H1 (cell line): ENCODE results near the gene CHRD. TPM values are rescaled to one million over a fixed set of nuclear protein-coding genes. Genes with fewer than 3 reads are reported as not detected.

ENCODE experiments used
- CTCF ChIA-PET: fragments of 300-600 bp; sonication (Branson Sonifier 250); formaldehyde crosslinking; loops from one replicate; lab custom pipeline; 2021; ENCODE audit not compliant: partially characterized antibody; lab: Charles Lee
- POLR2A ChIA-PET: fragments of 300-600 bp; sonication (Branson Sonifier 250); formaldehyde crosslinking; loops from one replicate; lab custom pipeline; 2021; ENCODE audit warnings: inconsistent platforms; ENCODE audit not compliant: partially characterized antibody; lab: Charles Lee
- DNase-seq, 2 experiments: peaks; one replicate each; pipeline versions ENCODE4 v3.0.0 to v3.0.0-alpha.2; 2010 to 2022; ENCODE audit warnings: low spot score in 2 of 2, low read depth in 1 of 2, mixed read lengths in 1 of 2
- FAIRE-seq: peaks from 2 replicates; lab custom pipeline; 2011; peaks lifted over from hg19 to GRCh38; lab: Jason Lieb, UNC
- H2AFZ ChIP-seq: 2 replicates; pipeline ENCODE4 v1.8.1; 2012; ENCODE audit warnings: low read length, inconsistent platforms
- H2AK5ac ChIP-seq: 2 replicates; pipeline ENCODE4 v1.6.1; 2013; ENCODE audit warnings: low read depth, low read length
- H2BK120ac ChIP-seq: replicated peaks from 2 replicates; pipeline ENCODE3; 2013; ENCODE audit warnings: low read depth, low read length, inconsistent platforms
- H2BK12ac ChIP-seq: 2 replicates; pipeline ENCODE4 v1.6.1; 2013; ENCODE audit warnings: low read depth, low read length
- H2BK15ac ChIP-seq: 2 replicates; pipeline ENCODE4 v1.6.1; 2013; ENCODE audit warnings: low read length
- H2BK20ac ChIP-seq: 2 replicates; pipeline ENCODE4 v1.6.1; 2013; ENCODE audit warnings: low read length
- H2BK5ac ChIP-seq: 2 replicates; pipeline ENCODE4 v1.6.1; 2013; ENCODE audit warnings: low read depth, low read length
- H3K14ac ChIP-seq: 2 replicates; pipeline ENCODE4 v1.6.1; 2013; ENCODE audit warnings: inconsistent platforms; ENCODE audit not compliant: insufficient read length
- H3K18ac ChIP-seq: 2 replicates; pipeline ENCODE4 v1.6.1; 2013; ENCODE audit warnings: low read length; ENCODE audit errors: extremely low read depth
- H3K23ac ChIP-seq: 2 replicates; pipeline ENCODE4 v1.6.1; 2013; ENCODE audit warnings: inconsistent platforms; ENCODE audit not compliant: insufficient read length
- H3K23me2 ChIP-seq: 2 replicates; pipeline ENCODE4 v1.6.1; 2013; ENCODE audit warnings: low read depth, low read length
- H3K27ac ChIP-seq: 2 replicates; pipeline ENCODE4 v1.6.1; 2011; ENCODE audit warnings: low read depth, low read length, inconsistent platforms
- H3K27me3 ChIP-seq, 4 experiments: replicated peaks in 1 of 4; 1 replicate in 1 of 4; 2 replicates in 3 of 4; pipeline versions ENCODE4 v1.6.1 to v1.8.1; 2011 to 2013; ENCODE audit warnings: low read length in 3 of 4, mild to moderate bottlenecking in 3 of 4, inconsistent platforms in 2 of 4, mixed read lengths in 2 of 4, moderate library complexity in 1 of 4; ENCODE audit not compliant: control insufficient read depth in 3 of 4, insufficient read depth in 3 of 4; ENCODE audit errors: extremely low read depth in 1 of 4
- H3K36me3 ChIP-seq, 4 experiments: 2 replicates each; pipeline versions ENCODE4 v1.6.1 to v1.8.1; 2011 to 2013; ENCODE audit warnings: mild to moderate bottlenecking in 4 of 4, low read length in 3 of 4, moderate library complexity in 2 of 4, control low read depth in 1 of 4, inconsistent platforms in 1 of 4; ENCODE audit not compliant: insufficient read depth in 4 of 4, control insufficient read depth in 2 of 4
- H3K4ac ChIP-seq: replicated peaks from 2 replicates; pipeline ENCODE3; 2013; ENCODE audit warnings: low read length, low read depth, mixed read lengths, inconsistent platforms; ENCODE audit not compliant: insufficient read length
- H3K4me1 ChIP-seq, 4 experiments: replicated peaks in 1 of 4; 1 replicate in 1 of 4; 2 replicates in 3 of 4; pipeline versions ENCODE4 v1.6.1 to v1.8.1; 2011 to 2013; ENCODE audit warnings: low read length in 3 of 4, inconsistent platforms in 2 of 4, mixed read lengths in 1 of 4; ENCODE audit not compliant: insufficient read depth in 4 of 4, control insufficient read depth in 3 of 4
- H3K4me2 ChIP-seq, 2 experiments: 2 replicates each; pipeline versions ENCODE4 v1.6.1 to v1.8.1; 2011 to 2013; ENCODE audit warnings: low read depth in 2 of 2, low read length in 2 of 2, control low read depth in 1 of 2, inconsistent platforms in 1 of 2, mild to moderate bottlenecking in 1 of 2; ENCODE audit not compliant: insufficient read depth in 1 of 2
- H3K4me3 ChIP-seq, 4 experiments: fragments of 200-600, 300-600 bp in 1 of 4; sonication (generic), shearing (Covaris generic), sonication (Bioruptor Twin) in 1 of 4; 2 replicates each; pipeline versions ENCODE4 v1.5.1 to v1.8.1; 2011 to 2016; ENCODE audit warnings: low read length in 4 of 4, low read depth in 3 of 4, control low read depth in 2 of 4, inconsistent platforms in 2 of 4, mild to moderate bottlenecking in 2 of 4, mixed read lengths in 1 of 4, moderate library complexity in 1 of 4; ENCODE audit not compliant: insufficient read depth in 2 of 4; ENCODE audit errors: extremely low read depth in 1 of 4
- H3K56ac ChIP-seq: replicated peaks from 2 replicates; pipeline ENCODE3; 2013; ENCODE audit warnings: low read depth, mild to moderate bottlenecking, mixed read lengths, low read length, inconsistent platforms; ENCODE audit not compliant: insufficient read length
- H3K79me1 ChIP-seq: 2 replicates; pipeline ENCODE4 v1.6.1; 2013; ENCODE audit warnings: low read depth, low read length, control low read depth
- H3K79me2 ChIP-seq, 2 experiments: 2 replicates each; pipeline versions ENCODE4 v1.6.1 to v1.8.1; 2012 to 2013; ENCODE audit warnings: low read length in 2 of 2, mild to moderate bottlenecking in 2 of 2, inconsistent platforms in 1 of 2; ENCODE audit not compliant: insufficient read depth in 2 of 2, control insufficient read depth in 1 of 2
- H3K9ac ChIP-seq, 4 experiments: replicated peaks in 1 of 4; 1 replicate in 1 of 4; 2 replicates in 3 of 4; pipeline versions ENCODE4 v1.6.1 to v1.8.1; 2011 to 2013; ENCODE audit warnings: low read depth in 3 of 4, low read length in 3 of 4, control low read depth in 2 of 4, mild to moderate bottlenecking in 2 of 4, moderate library complexity in 2 of 4, inconsistent platforms in 1 of 4; ENCODE audit errors: extremely low read depth in 1 of 4
- H3K9me3 ChIP-seq, 2 experiments: 2 replicates each; pipeline versions ENCODE4 v1.6.1 to v1.8.1; 2012 to 2013; ENCODE audit warnings: mild to moderate bottlenecking in 2 of 2, moderate library complexity in 2 of 2, control low read depth in 1 of 2, inconsistent platforms in 1 of 2, low read depth in 1 of 2, low read length in 1 of 2, mixed read lengths in 1 of 2; ENCODE audit not compliant: insufficient read depth in 2 of 2
- H4K20me1 ChIP-seq, 2 experiments: replicated peaks in 1 of 2; 2 replicates each; pipeline versions ENCODE3 to v1.8.1; 2011 to 2013; ENCODE audit warnings: inconsistent platforms in 2 of 2, low read length in 2 of 2, mild to moderate bottlenecking in 1 of 2; ENCODE audit not compliant: insufficient read depth in 2 of 2, control insufficient read depth in 1 of 2
- H4K5ac ChIP-seq: 2 replicates; pipeline ENCODE4 v1.6.1; 2013; ENCODE audit warnings: low read length, low read depth, mixed read lengths, inconsistent platforms; ENCODE audit not compliant: insufficient read length
- H4K8ac ChIP-seq: 2 replicates; pipeline ENCODE4 v1.8.0; 2013; ENCODE audit warnings: mild to moderate bottlenecking, moderate library complexity, low read length, inconsistent platforms; ENCODE audit not compliant: insufficient read depth; ENCODE audit errors: extremely low read depth
- H4K91ac ChIP-seq: replicated peaks from 2 replicates; pipeline ENCODE3; 2013; ENCODE audit warnings: low read length, mixed read lengths, inconsistent platforms; ENCODE audit not compliant: insufficient read length
- RAD21 ChIP-seq, 2 experiments: IDR thresholded peaks in 1 of 2; conservative IDR thresholded peaks in 1 of 2; 2 replicates each; pipeline ENCODE4 v1.6.1; 2011; ENCODE audit warnings: low read depth in 2 of 2, low read length in 2 of 2, improper control_type of control experiment in 1 of 2, inconsistent platforms in 1 of 2, mild to moderate bottlenecking in 1 of 2, moderate library complexity in 1 of 2
- WGBS, 2 experiments: shearing (Covaris generic) in 1 of 2; methylation state at CpG; one replicate each; pipeline versions ENCODE4 v1.1.6 to v1.1.7; 2013 to 2015; ENCODE audit warnings: low lambda C conversion rate in 2 of 2, mixed read lengths in 2 of 2, inconsistent platforms in 1 of 2, low coverage in 1 of 2, missing lambda C conversion rate in 1 of 2; ENCODE audit not compliant: insufficient replicate concordance in 2 of 2, insufficient coverage in 1 of 2, insufficient read length in 1 of 2; ENCODE audit errors: extremely low coverage in 1 of 2, missing lambda C conversion rate in 1 of 2; 5-methylcytosine and 5-hydroxymethylcytosine counted together
- polyA plus RNA-seq, 7 experiments: library from polyadenylated mRNA; depleted of rRNA in 3 of 7; stranded (reverse) in 5 of 7; unstranded in 2 of 7; fragments of >200 nt in 5 of 7; fragments of 200-250 nt in 2 of 7; gene quantifications; 1 replicate in 5 of 7; 2 replicates in 1 of 7; 4 replicates in 1 of 7; pipeline versions ENCODE4 v1.2.1 to v1.2.3, GENCODE V29; 2011 to 2013; ENCODE audit warnings: missing spikeins in 2 of 7, mixed read lengths in 2 of 7
- total RNA-seq: library from RNA; stranded (reverse); fragmentation: NEBNext Ultra II Directional; extraction: Animal tissue kit (Norgen Biotek cat#: 25700); gene quantifications from 2 replicates; pipeline ENCODE4 v1.2.1, GENCODE V29; 2021

The CHRD gene
- total and polyA plus RNA-seq, 2 of the 8 experiments (the other 6 are each of a cell fraction or from before 2014, with no cell fraction given) = 0.62 to 0.86 TPM

DNA sequence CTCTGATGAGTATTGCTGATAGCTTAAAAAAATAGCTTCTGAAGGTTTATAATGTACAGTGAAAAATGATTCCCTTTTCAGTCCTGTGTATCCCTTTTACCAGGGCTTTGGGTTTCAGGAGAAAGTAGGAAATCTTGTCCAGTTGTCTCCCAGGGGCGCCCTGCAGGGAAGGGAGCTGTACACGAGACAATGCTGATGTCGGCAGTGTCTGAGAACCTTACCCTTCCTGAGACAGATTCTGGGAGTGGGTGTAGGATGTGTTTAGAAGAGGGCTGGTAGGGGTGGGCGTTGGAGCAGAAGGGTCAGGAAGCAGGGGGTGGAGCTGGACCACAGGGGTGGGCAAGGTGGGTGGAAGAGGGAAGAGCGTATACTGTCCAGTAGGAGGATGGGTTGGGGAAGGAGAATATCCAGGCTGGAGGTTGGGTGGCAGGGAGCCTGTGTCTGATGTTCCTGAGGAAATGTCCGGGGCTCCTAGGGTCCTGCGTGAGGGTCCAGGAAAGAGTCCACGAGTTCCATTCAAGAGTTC lies 7.5 kb upstream of the CHRD start:
- POLR2A ChIA-PET = interaction anchor here (1.1 to 4.2 kb wide), 4 partner anchors 10 to 185 kb away, joined by 3 to 32 read pairs (median 4); partner anchors contain the start of genes CLCN2 and POLR2H
- TF ChIP-seq RAD21 (IDR thresholded peaks at IDR 0.05 in 1 of 2, conservative IDR thresholded peaks at IDR 0.05 in 1 of 2; ENCODE audit: low read depth in 2 of 2, low read length in 2 of 2) = no peak

More for the DNA sequence above, 7.5 kb upstream of the CHRD start:
- H4K20me1 ChIP-seq = peaks cover 0 to 12% of the 10 kb centered on the region in 2 experiments
- no peak overlapping the region for H2BK15ac ChIP-seq
- no peak overlapping the region for H2BK12ac ChIP-seq
- 79% methylated on average over 8 of the region's 8 CpGs; no CpG with 5 or more reads in 1 of the 2 experiments for WGBS, 2 experiments
- H3K79me1 ChIP-seq = no peaks in the 10 kb centered on the region
- H3K56ac ChIP-seq = no peak overlapping the region
- H3K27ac ChIP-seq = no peak overlapping the region
- no peaks in the 10 kb centered on the region; a peak in 2 of 7 replicates for H3K27me3 ChIP-seq
- H3K23me2 ChIP-seq = no peaks in the 10 kb centered on the region; the same call in 1 of the 2 replicates
- no peaks in the 10 kb centered on the region for H3K79me2 ChIP-seq
- H2AK5ac ChIP-seq = no peak overlapping the region
- DNase-seq (no peak), FAIRE-seq (no peak)
- H3K36me3 ChIP-seq = peaks cover 6 to 14% (median 11%) of the 10 kb centered on the region in 4 experiments; a peak in 7 of 8 replicates
- no peak overlapping the region for H4K8ac ChIP-seq
- H4K5ac ChIP-seq = no peak overlapping the region
- no peak overlapping the region for H3K4me3 ChIP-seq
- H3K18ac ChIP-seq = no peak overlapping the region
- no peak overlapping the region for H3K4ac ChIP-seq
- no peak overlapping the region for H3K23ac ChIP-seq
- no peaks in the 10 kb centered on the region for H3K9me3 ChIP-seq
- H4K91ac ChIP-seq = no peak overlapping the region
- no peak overlapping the region for H2BK120ac ChIP-seq
- no peak overlapping the region for H2BK5ac ChIP-seq
- H3K4me1 ChIP-seq = peaks cover 4 to 8% (median 7%) of the 10 kb centered on the region in 4 experiments
- H3K9ac ChIP-seq = no peak overlapping the region
- H2AFZ ChIP-seq = no peak overlapping the region
- no peak overlapping the region for H3K14ac ChIP-seq
- no peak overlapping the region for H2BK20ac ChIP-seq
- no peak overlapping the region for H3K4me2 ChIP-seq
- CTCF ChIA-PET = interaction anchor here (0.7 to 11.5 kb wide), 41 partner anchors 9 to 429 kb away, joined by 3 to 223 read pairs (median 8); partner anchors contain the start of genes CHRD, CLCN2 and FAM131A
